BE2C (cell line): Measurements from ENCODE around the gene KCNJ14.

Experiments
- DNase-seq: peaks from one replicate; pipeline ENCODE4 v3.0.0-alpha.2; 2020
- H3K27me3 ChIP-seq: fragments of 250-450 bp; sonication (Bioruptor Pico); 2 replicates; pipeline ENCODE4 v1.5.1; 2020; ENCODE audit warnings: mild to moderate bottlenecking
- H3K36me3 ChIP-seq: fragments of 250-450 bp; sonication (Bioruptor Pico); 2 replicates; pipeline ENCODE4 v1.5.1; 2020; ENCODE audit warnings: mild to moderate bottlenecking
- H3K4me1 ChIP-seq: fragments of 250-450 bp; sonication (Bioruptor Pico); 2 replicates; pipeline ENCODE4 v1.5.1; 2020
- H3K4me3 ChIP-seq: 2 replicates; pipeline ENCODE4 v1.5.1; 2011; ENCODE audit warnings: low read depth, low read length
- H3K9me3 ChIP-seq: fragments of 250-450 bp; sonication (Bioruptor Pico); 2 replicates; pipeline ENCODE4 v1.5.1; 2020
- CTCF ChIP-seq: IDR thresholded peaks from 2 replicates; pipeline ENCODE4 v1.5.1; 2012; ENCODE audit warnings: mild to moderate bottlenecking, low read depth, low read length

The KCNJ14 gene

DNA sequence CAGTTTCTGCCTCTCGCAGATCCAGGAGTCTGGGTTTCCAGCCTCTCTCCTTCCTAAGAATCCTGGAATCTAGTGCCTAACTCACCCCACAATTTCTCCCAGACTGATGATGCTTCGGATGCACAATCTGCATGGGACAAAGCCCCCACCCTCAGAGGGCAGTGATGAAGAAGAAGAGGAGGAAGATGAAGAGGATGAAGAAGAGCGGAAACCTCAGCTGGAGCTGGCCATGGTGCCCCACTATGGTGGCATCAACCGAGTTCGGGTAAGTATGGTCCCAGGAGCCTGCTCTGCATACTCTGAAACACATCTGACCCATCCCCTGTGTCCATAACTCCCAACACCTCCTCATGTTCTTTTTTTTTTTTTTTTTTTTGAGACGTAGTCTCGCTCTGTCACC is 8.8 kb upstream of the KCNJ14 start:
- Histone ChIP-seq H3K27me3 (peaks cover 31% of the 10 kb centered on the region), H3K9me3 (no peaks in the 10 kb centered on the region; the same call in 1 of the 2 replicates), H3K4me3 (peak overlapping the region; percentile 99), H3K4me1 (peaks cover 5% of the 10 kb centered on the region; the same call in 1 of the 2 replicates), H3K36me3 (peaks cover 42% of the 10 kb centered on the region)
- DNase-seq: no peak
- no peak for TF ChIP-seq CTCF

DNA sequence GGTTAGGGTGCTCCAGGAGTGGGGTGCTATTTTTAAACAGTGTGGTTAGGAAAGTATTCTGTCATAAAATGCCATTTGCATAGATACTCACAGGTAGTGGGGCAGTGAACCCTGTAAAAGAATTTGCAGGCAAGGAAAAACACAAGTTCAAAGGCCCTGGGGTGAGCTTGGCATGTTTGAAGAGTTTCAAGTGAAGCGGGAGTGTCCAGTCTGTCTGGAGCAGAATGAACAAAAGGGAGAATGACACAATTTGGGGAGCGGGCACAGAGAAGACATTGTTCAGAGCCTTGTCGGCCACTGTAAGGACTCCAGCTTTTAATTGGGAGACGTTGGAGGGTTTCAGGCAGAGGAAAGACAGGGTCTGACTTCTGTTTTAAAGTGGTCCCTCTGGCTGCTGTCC is 6.8 kb upstream of the KCNJ14 start:
- peaks cover 5% of the 10 kb centered on the region; the same call in 1 of the 2 replicates for H3K4me1 ChIP-seq
- no peak overlapping the region for H3K4me3 ChIP-seq
- peaks cover 12% of the 10 kb centered on the region for H3K27me3 ChIP-seq
- DNase-seq: no peak
- H3K36me3 ChIP-seq: peaks cover 60% of the 10 kb centered on the region
- no peaks in the 10 kb centered on the region for H3K9me3 ChIP-seq
- TF ChIP-seq CTCF: no peak

GRCh38 chr19:48450441-48450840 is 4.9 kb upstream of the KCNJ14 start:
- peaks cover 65% of the 10 kb centered on the region for H3K36me3 ChIP-seq
- no peak for TF ChIP-seq CTCF
- no peaks in the 10 kb centered on the region for H3K27me3 ChIP-seq
- no peak overlapping the region for H3K4me3 ChIP-seq
- DNase-seq: no peak
- no peaks in the 10 kb centered on the region for H3K9me3 ChIP-seq
- H3K4me1 ChIP-seq: no peaks in the 10 kb centered on the region

GRCh38 chr19:48450863-48451262 is 4.5 kb upstream of the KCNJ14 start:
- Histone ChIP-seq H3K4me1 (no peaks in the 10 kb centered on the region), H3K4me3 (no peak overlapping the region), H3K36me3 (peaks cover 69% of the 10 kb centered on the region), H3K27me3 (no peaks in the 10 kb centered on the region), H3K9me3 (no peaks in the 10 kb centered on the region)
- TF ChIP-seq CTCF: no peak
- DNase-seq: no peak

- TF ChIP-seq CTCF: no peak
- peaks cover 76% of the 10 kb centered on the region for H3K36me3 ChIP-seq
- no peak for DNase-seq
These were observed 3.8 kb upstream of the KCNJ14 start for GRCh38 chr19:48451624-48452023.

GRCh38 chr19:48452289-48453190 is 2.8 kb upstream of the KCNJ14 start:
- DNase-seq: no peak
- TF ChIP-seq CTCF: no peak
- H3K4me1 ChIP-seq: no peaks in the 10 kb centered on the region
- H3K27me3 ChIP-seq: no peaks in the 10 kb centered on the region
- no peaks in the 10 kb centered on the region for H3K9me3 ChIP-seq
- H3K36me3 ChIP-seq: peaks cover 76% of the 10 kb centered on the region
- H3K4me3 ChIP-seq: no peak overlapping the region

More at GRCh38 chr19:48451624-48452023, 3.8 kb upstream of the KCNJ14 start:
- no peak overlapping the region for H3K4me3 ChIP-seq
- H3K9me3 ChIP-seq: no peaks in the 10 kb centered on the region
- H3K4me1 ChIP-seq: no peaks in the 10 kb centered on the region
- H3K27me3 ChIP-seq: no peaks in the 10 kb centered on the region
